Sigmoid colon (tissue), 7 donors: ENCODE results near the gene SLC35A2. TPM values are rescaled to one million over a fixed set of nuclear protein-coding genes. Genes with fewer than 3 reads are reported as not detected.

Source experiments
- DNase-seq: peaks from one replicate; pipeline ENCODE4 v3.0.0-alpha.2; 2019
- H3K27ac ChIP-seq, 4 donors: fragments of 200-600 bp; sonication (generic); one replicate each; pipeline ENCODE4 v1.5.1; 2016 to 2019; ENCODE audit warnings: mild to moderate bottlenecking in 1 of 4
- H3K27me3 ChIP-seq, 3 donors: fragments of 200-600 bp; sonication (generic); one replicate each; pipeline ENCODE4 v1.5.1; 2019; ENCODE audit warnings: mild to moderate bottlenecking in 1 of 3
- H3K36me3 ChIP-seq, 4 donors: fragments of 200-600 bp; sonication (generic); one replicate each; pipeline ENCODE4 v1.5.1; 2016 to 2019
- H3K4me1 ChIP-seq, 4 donors: fragments of 200-600 bp; sonication (generic); one replicate each; pipeline ENCODE4 v1.5.1; 2017 to 2019
- H3K4me3 ChIP-seq, 4 donors: fragments of 200-600 bp; sonication (generic); one replicate each; pipeline ENCODE4 v1.5.1; 2017 to 2019; ENCODE audit warnings: mild to moderate bottlenecking in 2 of 4, moderate library complexity in 1 of 4
- H3K9me3 ChIP-seq, 4 donors: fragments of 200-600 bp in 3 of 4; sonication (generic) in 3 of 4; one replicate each; pipeline versions ENCODE4 v1.5.1 to v1.6.1; 2013 to 2019
- EP300 ChIP-seq, 4 donors: sonication (generic); formaldehyde crosslinking; IDR thresholded peaks; one replicate each; pipeline ENCODE4 v1.6.1; 2017; ENCODE audit warnings: antibody characterized with exemption in 4 of 4
- POLR2A ChIP-seq, 2 donors: fragments of 450-650 bp; IDR thresholded peaks; one replicate each; pipeline ENCODE4 v1.6.1; 2016; ENCODE audit warnings: antibody characterized with exemption in 2 of 2, mild to moderate bottlenecking in 2 of 2, moderate library complexity in 2 of 2
- POLR2AphosphoS5 ChIP-seq, 4 donors: sonication (generic); formaldehyde crosslinking; IDR thresholded peaks; one replicate each; pipeline ENCODE4 v1.6.1; 2017; ENCODE audit warnings: antibody characterized with exemption in 4 of 4
- WGBS, 2 donors: extraction: QIAGEN DNeasy Blood & Tissue Kit; methylation state at CpG; one replicate each; pipeline ENCODE4 v1.1.7; 2013; 5-methylcytosine and 5-hydroxymethylcytosine counted together
- intact Hi-C: fragments of 100-400 bp; cut with DNase I; formaldehyde crosslinking; loops from one replicate; pipeline ENCODE4 v1.15.1; 2023
- polyA plus RNA-seq, 3 donors: library from polyadenylated mRNA; stranded (reverse); fragments of 200-250 nt; gene quantifications; one replicate each; pipeline ENCODE4 v1.2.3, GENCODE V29; 2013
- total RNA-seq, 4 donors: library from RNA; depleted of rRNA; stranded (reverse); fragments of >200 nt; gene quantifications; one replicate each; pipeline ENCODE4 v1.1.0, GENCODE V29; 2016
- TF ChIP-seq, protein P1 (sequence below), 4 experiments: fragments of 450-650 bp in 3 of 4; fragments of 200-600 bp in 1 of 4; IDR thresholded peaks; one replicate each; pipeline ENCODE4 v1.5.1; 2016 to 2019; ENCODE audit warnings: antibody characterized with exemption in 4 of 4, mild to moderate bottlenecking in 3 of 4, moderate library complexity in 2 of 4
- donor health status: healthy with polysubstance abuse.
- donor health status: Bipolar disorder and iron deficiency.
- donor health status: healthy.

Gene SLC35A2
- total and polyA plus RNA-seq, 7 donors = 5.6 to 43.9 (median 6.4) TPM

DNA sequence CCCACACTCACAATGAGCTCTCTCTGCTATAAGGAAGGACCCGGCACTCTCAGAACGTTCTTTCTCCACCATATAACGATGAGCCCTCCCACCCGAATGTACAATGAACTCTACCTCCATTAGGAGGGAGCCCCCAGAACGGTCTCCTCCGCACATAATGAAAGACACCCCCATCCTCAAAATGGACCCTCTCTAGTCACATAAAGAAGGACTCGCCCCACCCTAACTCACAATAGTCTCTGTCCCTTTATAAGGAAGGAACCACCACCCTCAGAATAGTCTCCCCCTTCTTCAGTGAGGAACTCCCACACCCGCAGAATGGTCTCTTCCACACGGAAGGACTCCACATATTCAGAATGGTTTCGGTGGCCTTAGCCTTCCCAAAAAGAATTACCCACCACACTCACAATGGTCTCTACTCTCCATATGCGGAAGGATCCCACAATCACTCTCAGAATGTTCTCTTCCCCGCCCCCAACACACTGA is 477 bp downstream of the SLC35A2 start:
- Histone ChIP-seq H3K36me3 (peaks cover 0 to 9% (median 0%) of the 10 kb centered on the region in 4 donors), H3K4me1 (peaks cover 0 to 11% (median 5%) of the 10 kb centered on the region in 4 donors), H3K9me3 (no peaks in the 10 kb centered on the region), H3K27me3 (no peaks in the 10 kb centered on the region), H3K27ac (peak overlapping the region; percentile 62 to 81 (median 71)), H3K4me3 (peak overlapping the region; percentile 43 to 66 (median 62))
- TF ChIP-seq POLR2A (IDR thresholded peaks at IDR 0.05) (no peak), POLR2AphosphoS5 (IDR thresholded peaks at IDR 0.05) (no peak), EP300 (IDR thresholded peaks at IDR 0.05) (no peak)
- TF ChIP-seq, protein P1, sequence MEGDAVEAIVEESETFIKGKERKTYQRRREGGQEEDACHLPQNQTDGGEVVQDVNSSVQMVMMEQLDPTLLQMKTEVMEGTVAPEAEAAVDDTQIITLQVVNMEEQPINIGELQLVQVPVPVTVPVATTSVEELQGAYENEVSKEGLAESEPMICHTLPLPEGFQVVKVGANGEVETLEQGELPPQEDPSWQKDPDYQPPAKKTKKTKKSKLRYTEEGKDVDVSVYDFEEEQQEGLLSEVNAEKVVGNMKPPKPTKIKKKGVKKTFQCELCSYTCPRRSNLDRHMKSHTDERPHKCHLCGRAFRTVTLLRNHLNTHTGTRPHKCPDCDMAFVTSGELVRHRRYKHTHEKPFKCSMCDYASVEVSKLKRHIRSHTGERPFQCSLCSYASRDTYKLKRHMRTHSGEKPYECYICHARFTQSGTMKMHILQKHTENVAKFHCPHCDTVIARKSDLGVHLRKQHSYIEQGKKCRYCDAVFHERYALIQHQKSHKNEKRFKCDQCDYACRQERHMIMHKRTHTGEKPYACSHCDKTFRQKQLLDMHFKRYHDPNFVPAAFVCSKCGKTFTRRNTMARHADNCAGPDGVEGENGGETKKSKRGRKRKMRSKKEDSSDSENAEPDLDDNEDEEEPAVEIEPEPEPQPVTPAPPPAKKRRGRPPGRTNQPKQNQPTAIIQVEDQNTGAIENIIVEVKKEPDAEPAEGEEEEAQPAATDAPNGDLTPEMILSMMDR (IDR thresholded peaks at IDR 0.05) = no peak
- no peak for DNase-seq
- 1% methylated on average over 12 of the region's 12 CpGs for WGBS, 2 donors
- intact Hi-C loops = no loop called here

DNA sequence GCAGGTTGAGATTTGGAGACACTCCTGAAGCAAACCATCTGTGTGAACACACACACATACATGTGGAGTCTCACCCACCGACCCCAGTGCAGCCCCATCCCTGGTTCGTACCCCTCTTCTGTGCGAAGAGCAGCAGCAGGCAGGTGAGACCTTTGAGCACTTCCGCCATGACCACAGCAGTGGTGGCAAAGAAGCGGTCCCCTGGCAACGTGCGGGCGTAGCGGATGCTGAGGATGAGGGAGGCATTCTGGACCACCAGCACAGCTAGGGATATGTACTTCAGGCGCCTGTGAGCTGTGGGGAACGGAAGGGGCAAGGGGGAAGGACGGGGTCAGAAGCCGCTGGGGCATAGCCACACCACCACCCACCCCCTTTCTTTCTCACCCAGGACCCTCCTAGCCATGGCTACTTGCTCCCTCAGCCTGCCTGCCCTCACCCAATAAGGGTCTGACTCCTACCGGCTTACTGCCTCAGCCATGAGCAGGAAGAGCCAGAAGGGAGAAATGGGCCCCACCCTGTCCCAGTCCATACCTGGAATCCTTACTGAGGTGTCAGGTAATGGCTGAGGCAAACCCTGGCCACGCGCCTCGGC is 1.6 kb downstream of the SLC35A2 start:
- Histone ChIP-seq H3K4me1 (peaks cover 0 to 11% (median 5%) of the 10 kb centered on the region in 4 donors), H3K27ac (no peak overlapping the region), H3K27me3 (no peaks in the 10 kb centered on the region), H3K9me3 (no peaks in the 10 kb centered on the region), H3K4me3 (no peak overlapping the region), H3K36me3 (peaks cover 0 to 17% (median 0%) of the 10 kb centered on the region in 4 donors)
- WGBS, 2 donors = 90 to 93% methylated on average over 17 of the region's 17 CpGs
- DNase-seq = no peak
- intact Hi-C loops = no loop called here
- TF ChIP-seq, protein P1 (IDR thresholded peaks at IDR 0.05) = no peak
- no peak for TF ChIP-seq POLR2AphosphoS5 (IDR thresholded peaks at IDR 0.05)
- no peak for TF ChIP-seq EP300 (IDR thresholded peaks at IDR 0.05)
- TF ChIP-seq POLR2A (IDR thresholded peaks at IDR 0.05) = no peak

DNA sequence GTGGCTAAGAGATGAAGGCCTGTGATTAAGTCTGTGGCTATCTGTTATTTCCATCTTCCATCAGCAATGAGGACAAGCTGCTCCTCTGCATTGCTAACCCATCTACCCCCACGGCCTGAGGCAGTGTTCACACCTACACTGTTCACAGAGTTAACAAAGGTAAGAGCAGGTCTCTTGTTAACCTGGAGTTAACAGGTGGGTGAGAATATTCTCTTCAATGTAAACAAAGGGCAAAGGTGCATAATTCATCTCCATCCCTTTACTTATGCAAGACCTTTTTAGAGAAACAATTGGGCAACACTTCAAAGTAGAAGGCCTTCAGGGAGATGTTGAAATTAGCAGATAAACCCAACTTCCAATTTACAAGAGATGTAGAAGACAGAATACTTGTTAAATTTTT is 2.8 kb downstream of the SLC35A2 start:
- H3K9me3 ChIP-seq = no peaks in the 10 kb centered on the region
- no peak for TF ChIP-seq POLR2AphosphoS5 (IDR thresholded peaks at IDR 0.05)
- TF ChIP-seq, protein P1 (IDR thresholded peaks at IDR 0.05) = no peak
- TF ChIP-seq EP300 (IDR thresholded peaks at IDR 0.05) = no peak
- no peak for TF ChIP-seq POLR2A (IDR thresholded peaks at IDR 0.05)
- intact Hi-C loops = no loop called here
- peaks cover 0 to 11% (median 5%) of the 10 kb centered on the region in 4 donors for H3K4me1 ChIP-seq
- WGBS, 2 donors = 83 to 85% methylated on average over 1 of the region's 1 CpG
- H3K27me3 ChIP-seq = no peaks in the 10 kb centered on the region
- H3K27ac ChIP-seq = no peak overlapping the region
- no peak for DNase-seq
- H3K36me3 ChIP-seq = peaks cover 0 to 18% (median 0%) of the 10 kb centered on the region in 4 donors
- H3K4me3 ChIP-seq = no peak overlapping the region

DNA sequence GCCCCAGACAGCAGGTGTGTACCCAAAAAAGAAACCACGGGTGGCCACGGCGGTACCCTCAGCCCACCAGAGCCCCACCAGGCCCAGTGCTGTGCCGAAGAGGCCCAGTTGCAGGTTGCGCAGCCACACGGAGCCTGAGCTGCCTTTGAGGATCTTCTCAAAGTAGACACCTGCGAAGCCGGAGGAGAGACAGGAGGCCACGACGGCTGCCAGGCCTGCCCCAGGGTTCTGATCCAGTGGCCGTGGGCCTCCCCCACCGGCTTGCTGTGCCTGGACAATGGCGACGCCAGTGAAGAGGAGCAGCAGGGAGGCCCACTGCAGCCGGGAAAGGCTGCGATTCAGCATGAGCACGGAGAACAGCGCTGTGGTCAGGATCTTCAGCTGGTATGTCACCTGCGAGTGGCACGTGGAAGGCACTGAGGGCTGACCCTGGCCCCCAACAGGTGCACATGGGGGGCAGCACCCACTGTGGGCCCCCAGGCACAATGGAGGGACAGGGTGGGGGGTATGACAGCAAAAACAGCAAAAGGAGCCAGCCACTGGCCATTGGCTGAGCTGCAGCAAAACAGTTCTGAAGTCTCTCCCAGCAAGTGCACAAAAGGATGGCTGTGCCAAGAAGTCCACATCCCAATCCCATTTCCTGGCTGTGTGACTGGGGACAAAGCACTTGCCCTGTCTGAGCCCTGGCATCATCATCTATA is 6.2 kb downstream of the SLC35A2 start:
- H3K36me3 ChIP-seq = peaks cover 0 to 46% (median 8%) of the 10 kb centered on the region in 4 donors
- no peak for TF ChIP-seq POLR2A (IDR thresholded peaks at IDR 0.05)
- TF ChIP-seq, protein P1 (IDR thresholded peaks at IDR 0.05) = no peak
- TF ChIP-seq EP300 (IDR thresholded peaks at IDR 0.05) = no peak
- no peak for TF ChIP-seq POLR2AphosphoS5 (IDR thresholded peaks at IDR 0.05)

More for the DNA sequence above, 6.2 kb downstream of the SLC35A2 start:
- whole genome bisulfite sequencing, 2 donors = 92 to 94% methylated on average over 20 of the region's 20 CpGs
- intact Hi-C loops = no loop called here
- Histone ChIP-seq H3K27me3 (no peaks in the 10 kb centered on the region), H3K4me3 (no peak overlapping the region), H3K9me3 (no peaks in the 10 kb centered on the region), H3K4me1 (peaks cover 0 to 2% (median 0%) of the 10 kb centered on the region in 4 donors), H3K27ac (no peak overlapping the region)
- DNase-seq = no peak
